ENCODE results near the gene OLFML2B. TPM values are rescaled to one million over a fixed set of nuclear protein-coding genes. Genes with fewer than 3 reads are reported as not detected.

The OLFML2B gene
- total RNA-seq, 2 donors from 2014 or later, result 1.1 to 4.3 TPM

- intact Hi-C loops (cut with DNase I, micrococcal nuclease), result no loop called here
- ATAC-seq (no peak), DNase-seq (no peak)
Observed at GRCh38 chr1:161956930-161957329, 66.7 kb downstream of the OLFML2B start.

GRCh38 chr1:161956097-161956496 lies 67.6 kb downstream of the OLFML2B start:
- intact Hi-C loops (cut with DNase I, micrococcal nuclease), result no loop called here
- no peak for DNase-seq
- ATAC-seq, result no peak

GRCh38 chr1:161955606-161956005 lies 68.1 kb downstream of the OLFML2B start:
- ATAC-seq, result no peak
- no peak for DNase-seq
- intact Hi-C loops (cut with DNase I, micrococcal nuclease), result no loop called here

GRCh38 chr1:161954466-161954865 lies 69.2 kb downstream of the OLFML2B start:
- ATAC-seq (no peak), DNase-seq (no peak)
- intact Hi-C loops (cut with DNase I, micrococcal nuclease), result no loop called here

- no peak for ATAC-seq
- intact Hi-C loops (cut with DNase I, micrococcal nuclease), result no loop called here
- DNase-seq, result no peak
Observed at GRCh38 chr1:161954050-161954449, 69.6 kb downstream of the OLFML2B start.

- intact Hi-C loops (cut with DNase I, micrococcal nuclease), result no loop called here
- no peak for DNase-seq
- no peak for ATAC-seq
Observed at GRCh38 chr1:161953256-161953920, 70.3 kb downstream of the OLFML2B start.

GRCh38 chr1:161952607-161953172 lies 71.0 kb downstream of the OLFML2B start:
- ATAC-seq, result no peak
- no peak for DNase-seq
- intact Hi-C loops (cut with DNase I, micrococcal nuclease), result no loop called here

- ATAC-seq (no peak), DNase-seq (no peak)
- intact Hi-C loops (cut with DNase I, micrococcal nuclease), result no loop called here
Observed at GRCh38 chr1:161951646-161952045, 72.0 kb downstream of the OLFML2B start.

- DNase-seq, result no peak
- ATAC-seq, result no peak
- intact Hi-C loops (cut with DNase I, micrococcal nuclease), result no loop called here
Observed at GRCh38 chr1:161950377-161950776, 73.3 kb downstream of the OLFML2B start.

GRCh38 chr1:161949548-161949947 lies 74.1 kb downstream of the OLFML2B start:
- intact Hi-C loops (cut with DNase I, micrococcal nuclease), result no loop called here
- DNase-seq (no peak), ATAC-seq (no peak)

GRCh38 chr1:161948435-161948834 lies 75.2 kb downstream of the OLFML2B start:
- intact Hi-C loops (cut with DNase I, micrococcal nuclease), result no loop called here
- no peak for DNase-seq
- no peak for ATAC-seq

- ATAC-seq (no peak), DNase-seq (no peak)
- intact Hi-C loops (cut with DNase I, micrococcal nuclease), result no loop called here
Observed at GRCh38 chr1:161946071-161946987, 77.3 kb downstream of the OLFML2B start.

- intact Hi-C loops (cut with DNase I, micrococcal nuclease), result no loop called here
- DNase-seq (no peak), ATAC-seq (no peak)
Observed at GRCh38 chr1:161945306-161946060, 78.2 kb downstream of the OLFML2B start.

- intact Hi-C loops (cut with DNase I, micrococcal nuclease), result no loop called here
- DNase-seq, result no peak
- no peak for ATAC-seq
Observed at GRCh38 chr1:161944381-161944780, 79.3 kb downstream of the OLFML2B start.

GRCh38 chr1:161943737-161944136 lies 79.9 kb downstream of the OLFML2B start:
- intact Hi-C loops (cut with DNase I, micrococcal nuclease), result no loop called here
- ATAC-seq (peak; percentile 74), DNase-seq (no peak)

- no peak for DNase-seq
- no peak for ATAC-seq
- intact Hi-C loops (cut with DNase I, micrococcal nuclease), result no loop called here
Observed at GRCh38 chr1:161941726-161942436, 81.8 kb downstream of the OLFML2B start.

GRCh38 chr1:161940866-161941591 lies 82.6 kb downstream of the OLFML2B start:
- ATAC-seq (peak; percentile 14), DNase-seq (no peak)

GRCh38 chr1:161936786-161937185 lies 86.9 kb downstream of the OLFML2B start:
- no peak for DNase-seq
- no peak for ATAC-seq
- intact Hi-C loops (cut with DNase I, micrococcal nuclease), result no loop called here

More at GRCh38 chr1:161940866-161941591, 82.6 kb downstream of the OLFML2B start:
- intact Hi-C loops (cut with DNase I, micrococcal nuclease), result no loop called here

Measured in left colon (tissue), 2 donors.